PC-9 (cell line): ENCODE results near the gene ZDHHC8. TPM values are rescaled to one million over a fixed set of nuclear protein-coding genes. Genes with fewer than 3 reads are reported as not detected.

Experiments used
- BruUV-seq: library from RNA; stranded (reverse); fragments of 400-500 nt; replicated peaks from 2 replicates; lab custom pipeline; 2021; lab: Mats Ljungman, UMichigan
- CTCF ChIA-PET: fragments of 300-600 bp; sonication (Branson Sonifier 250); formaldehyde crosslinking; loops from one replicate; lab custom pipeline; 2022; ENCODE audit warnings: antibody characterized with exemption; lab: Charles Lee
- POLR2A ChIA-PET: fragments of 300-600 bp; sonication (Branson Sonifier 250); formaldehyde crosslinking; loops from one replicate; lab custom pipeline; 2022; ENCODE audit warnings: antibody characterized with exemption; ENCODE audit not compliant: unreplicated experiment; lab: Charles Lee
- DNase-seq, 2 experiments: peaks; one replicate each; pipeline versions ENCODE4 v3.0.0 to v3.0.0-alpha.2; 2015 to 2022; ENCODE audit warnings: mixed read lengths in 1 of 2
- H2AFZ ChIP-seq: fragments of 200-600 bp; sonication (generic); 2 replicates; pipeline ENCODE4 v1.8.1; 2017; ENCODE audit warnings: antibody characterized with exemption
- H3F3A ChIP-seq: fragments of 200-600 bp; sonication (generic); 2 replicates; pipeline ENCODE4 v1.8.1; 2017; ENCODE audit warnings: antibody characterized with exemption, mild to moderate bottlenecking, low read depth; ENCODE audit not compliant: insufficient read depth
- H3K27ac ChIP-seq: fragments of 200-600 bp; sonication (generic); 2 replicates; pipeline ENCODE4 v1.6.1; 2016; ENCODE audit warnings: mixed run types
- H3K27me3 ChIP-seq: fragments of 200-600 bp; sonication (generic); 2 replicates; pipeline ENCODE4 v1.6.1; 2016; ENCODE audit warnings: low read depth, mixed run types; ENCODE audit not compliant: insufficient read depth
- H3K36me3 ChIP-seq: fragments of 200-600 bp; sonication (generic); 2 replicates; pipeline ENCODE4 v1.6.1; 2016; ENCODE audit warnings: low read depth, mixed run types
- H3K4me1 ChIP-seq: fragments of 200-600 bp; sonication (generic); replicated peaks from 2 replicates; pipeline ENCODE4 v1.6.1; 2016; ENCODE audit warnings: mixed run types; ENCODE audit not compliant: insufficient read depth
- H3K4me2 ChIP-seq: fragments of 200-600 bp; sonication (generic); 2 replicates; pipeline ENCODE4 v1.6.1; 2017; ENCODE audit warnings: mixed run types
- H3K4me3 ChIP-seq: fragments of 200-600 bp; sonication (generic); 2 replicates; pipeline ENCODE4 v1.6.1; 2016; ENCODE audit warnings: mixed run types
- H3K79me2 ChIP-seq: fragments of 200-600 bp; sonication (generic); 2 replicates; pipeline ENCODE4 v1.6.1; 2017; ENCODE audit warnings: low read depth, mixed run types
- H3K9me2 ChIP-seq: fragments of 200-600 bp; sonication (generic); 2 replicates; pipeline ENCODE4 v1.8.1; 2017; ENCODE audit warnings: mild to moderate bottlenecking; ENCODE audit not compliant: insufficient read depth
- H3K9me3 ChIP-seq: fragments of 200-600 bp; sonication (generic); 2 replicates; pipeline ENCODE4 v1.8.1; 2016; ENCODE audit warnings: low read depth; ENCODE audit not compliant: insufficient read depth
- H4K20me1 ChIP-seq: fragments of 200-600 bp; sonication (generic); 2 replicates; pipeline ENCODE4 v1.8.1; 2017; ENCODE audit not compliant: insufficient read depth
- CTCF ChIP-seq: fragments of 200-600 bp; sonication (generic); conservative IDR thresholded peaks from 2 replicates; pipeline ENCODE4 v1.6.1; 2017; ENCODE audit warnings: mixed run types, antibody characterized with exemption, mild to moderate bottlenecking, moderate library complexity
- EZH2 ChIP-seq: fragments of 200-600 bp; sonication (generic); IDR thresholded peaks from 2 replicates; pipeline ENCODE4 v1.8.0; 2017; ENCODE audit warnings: antibody characterized with exemption, low read depth
- intact Hi-C: fragments of 100-400 bp; cut with micrococcal nuclease; formaldehyde crosslinking; loops from one replicate; pipeline ENCODE4 v1.10.0; 2022; ENCODE audit not compliant: unreplicated experiment
- total RNA-seq: library from RNA; stranded (reverse); gene quantifications from 2 replicates; pipeline ENCODE4 v1.2.3, GENCODE V29; 2021

The ZDHHC8 gene
- total RNA-seq, 1 experiment from 2014 or later, result 34.4 TPM

DNA sequence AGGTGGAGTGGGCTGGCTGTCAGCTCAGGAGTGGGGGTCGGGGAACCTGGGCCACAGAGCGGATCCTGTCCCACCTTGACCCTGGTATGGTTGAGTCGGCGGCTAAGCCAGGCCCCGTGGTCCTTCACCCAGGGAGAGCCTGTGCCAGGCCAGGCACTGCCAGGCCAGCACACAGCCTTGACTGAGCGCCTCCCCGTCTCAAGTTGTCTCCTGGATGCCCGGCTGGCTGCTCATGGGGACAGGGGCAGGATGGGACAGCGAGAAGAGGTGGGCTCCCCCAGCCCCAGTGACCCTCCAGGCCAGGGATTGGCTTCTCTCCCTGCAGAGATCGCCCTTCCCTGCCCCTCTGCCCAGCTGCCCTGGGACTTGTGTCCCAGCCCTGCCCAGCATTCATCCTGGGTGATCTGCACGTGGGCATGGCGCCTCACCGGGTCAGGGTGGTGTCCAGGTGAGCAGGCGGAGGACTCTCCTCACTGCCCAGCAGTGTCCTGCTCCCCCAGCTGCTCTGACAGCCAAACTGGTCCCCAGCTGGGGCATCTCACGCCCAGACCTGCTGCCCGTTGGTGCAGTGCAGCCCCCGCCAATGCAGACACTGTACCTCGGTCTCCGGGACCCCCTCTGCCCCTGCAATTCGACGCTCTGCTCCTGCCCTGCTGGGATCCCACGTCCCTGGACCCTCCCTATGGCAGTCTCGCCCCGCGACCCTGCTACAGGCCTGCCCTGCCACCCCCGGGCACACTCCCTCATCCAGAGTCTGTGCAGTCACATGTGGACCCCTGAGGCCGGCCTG, 48.0 kb downstream of the ZDHHC8 start:
- ChIA-PET POLR2A (no interaction called here), CTCF (no interaction called here)
- no TSS peak for BruUV-seq
- H3K27me3 ChIP-seq, result peaks cover 39% of the 10 kb centered on the region
- TF ChIP-seq EZH2, result no peak
- TF ChIP-seq CTCF, result no peak
- no peak overlapping the region for H2AFZ ChIP-seq
- no peaks in the 10 kb centered on the region for H3K9me3 ChIP-seq
- no peak overlapping the region for H3K4me2 ChIP-seq
- H3K79me2 ChIP-seq, result no peaks in the 10 kb centered on the region
- H3K4me1 ChIP-seq, result no peaks in the 10 kb centered on the region
- no peak overlapping the region for H3K27ac ChIP-seq
- intact Hi-C loops, result no loop called here
- no peaks in the 10 kb centered on the region for H3F3A ChIP-seq
- no peaks in the 10 kb centered on the region for H3K36me3 ChIP-seq
- DNase-seq, result no peak
- H3K9me2 ChIP-seq, result no peaks in the 10 kb centered on the region
- H3K4me3 ChIP-seq, result no peak overlapping the region
- no peaks in the 10 kb centered on the region for H4K20me1 ChIP-seq

DNA sequence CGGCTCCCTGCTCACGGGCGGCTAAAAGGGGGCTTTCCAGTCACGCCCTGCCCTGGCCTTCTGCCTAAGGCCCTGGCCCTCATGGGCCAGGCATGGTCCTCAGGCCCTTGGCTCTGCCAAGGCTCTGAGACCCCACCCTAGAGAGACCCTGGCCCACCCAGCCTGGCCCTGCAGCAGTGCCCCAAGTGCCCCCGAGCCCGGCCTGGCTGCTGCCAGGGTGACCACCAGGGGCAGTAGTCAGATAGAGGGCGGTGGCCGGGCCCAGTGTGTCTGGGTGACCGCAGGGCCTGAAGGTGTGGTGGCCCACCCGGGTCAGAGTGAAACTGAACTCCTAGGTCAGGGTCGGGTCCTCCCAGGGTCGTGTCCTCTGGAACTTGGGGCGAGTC, 48.6 kb downstream of the ZDHHC8 start:
- Histone ChIP-seq H3K4me2 (no peak overlapping the region), H3K36me3 (no peaks in the 10 kb centered on the region), H3K4me1 (no peaks in the 10 kb centered on the region), H4K20me1 (no peaks in the 10 kb centered on the region), H3K27me3 (peaks cover 37% of the 10 kb centered on the region), H3K4me3 (no peak overlapping the region), H3K79me2 (no peaks in the 10 kb centered on the region), H3K27ac (no peak overlapping the region), H3K9me3 (no peaks in the 10 kb centered on the region), H3K9me2 (no peaks in the 10 kb centered on the region), H3F3A (no peaks in the 10 kb centered on the region), H2AFZ (no peak overlapping the region)
- intact Hi-C loops, result no loop called here
- no TSS peak for BruUV-seq
- peak; percentile 37; the same call in 1 of the 2 replicates for TF ChIP-seq CTCF
- TF ChIP-seq EZH2, result no peak
- DNase-seq, result no peak
- ChIA-PET POLR2A (no interaction called here), CTCF (no interaction called here)

DNA sequence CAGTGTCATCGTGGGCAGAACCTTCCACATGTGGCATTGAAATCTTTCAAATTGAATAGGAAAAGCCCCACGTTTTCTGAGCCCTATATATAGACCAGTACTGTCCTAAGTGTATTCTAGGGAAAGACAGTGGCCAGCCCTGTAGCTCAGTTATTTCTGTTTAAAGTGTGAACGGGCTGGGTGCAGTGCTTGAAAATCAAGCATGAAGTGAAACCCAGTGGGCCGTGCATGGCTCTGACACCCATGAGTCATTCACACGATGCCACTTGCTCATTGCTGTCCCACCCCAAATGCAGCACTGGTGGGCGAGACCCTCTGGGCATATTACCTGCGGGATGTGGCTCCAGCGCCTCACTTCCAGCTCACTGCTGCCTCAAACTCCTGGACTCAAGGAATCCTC, 49.0 kb downstream of the ZDHHC8 start:
- no peaks in the 10 kb centered on the region for H3F3A ChIP-seq
- H3K4me3 ChIP-seq, result no peak overlapping the region
- no peaks in the 10 kb centered on the region for H3K9me3 ChIP-seq
- CTCF ChIA-PET, result no interaction called here
- no peaks in the 10 kb centered on the region for H3K79me2 ChIP-seq
- no peaks in the 10 kb centered on the region for H3K36me3 ChIP-seq
- TF ChIP-seq CTCF (no peak), EZH2 (no peak)
- H3K27me3 ChIP-seq, result peaks cover 37% of the 10 kb centered on the region
- intact Hi-C loops, result no loop called here
- DNase-seq, result no peak
- no peak overlapping the region for H3K4me2 ChIP-seq
- no peak overlapping the region for H2AFZ ChIP-seq
- no peak overlapping the region for H3K27ac ChIP-seq
- POLR2A ChIA-PET, result no interaction called here
- H3K4me1 ChIP-seq, result no peaks in the 10 kb centered on the region
- H4K20me1 ChIP-seq, result no peaks in the 10 kb centered on the region
- no TSS peak for BruUV-seq
- no peaks in the 10 kb centered on the region for H3K9me2 ChIP-seq
